AG20443 (cell line): ENCODE data around the gene CYSTM1.

Experiments used
- DNase-seq: peaks from one replicate; pipeline ENCODE4 v3.0.0; 2012; ENCODE audit warnings: low spot score, mixed read lengths

The CYSTM1 gene

GRCh38 chr5:140236891-140237598, 62.1 kb downstream of the CYSTM1 start:
- DNase-seq: no peak

DNA sequence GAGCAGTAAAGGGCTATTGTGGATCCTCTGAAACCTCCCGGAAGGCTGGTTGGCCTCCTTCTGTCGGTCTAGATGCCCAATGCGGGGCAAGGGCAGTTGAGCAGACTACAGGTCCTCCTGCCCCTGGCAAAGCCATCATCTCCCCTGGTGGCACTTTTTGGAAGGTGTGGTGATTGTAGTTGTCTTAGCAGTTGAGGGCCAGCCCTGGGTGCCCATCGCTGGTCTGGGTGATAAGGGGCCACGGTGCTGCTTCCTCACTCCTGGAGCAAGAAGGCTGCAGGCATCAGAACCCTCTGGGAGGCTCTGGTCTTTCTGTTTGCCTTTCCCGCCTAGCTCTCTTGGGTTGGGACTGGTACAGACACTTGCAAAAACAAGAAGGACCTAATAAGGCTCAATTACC, 63.8 kb downstream of the CYSTM1 start:
- no peak for DNase-seq

GRCh38 chr5:140239461-140239860, 64.5 kb downstream of the CYSTM1 start:
- DNase-seq: no peak

GRCh38 chr5:140239939-140240700, 65.1 kb downstream of the CYSTM1 start:
- peak; percentile 80 for DNase-seq

GRCh38 chr5:140240987-140241706, 66.2 kb downstream of the CYSTM1 start:
- peak; percentile 93 for DNase-seq

GRCh38 chr5:140242099-140242498, 67.1 kb downstream of the CYSTM1 start:
- no peak for DNase-seq

DNA sequence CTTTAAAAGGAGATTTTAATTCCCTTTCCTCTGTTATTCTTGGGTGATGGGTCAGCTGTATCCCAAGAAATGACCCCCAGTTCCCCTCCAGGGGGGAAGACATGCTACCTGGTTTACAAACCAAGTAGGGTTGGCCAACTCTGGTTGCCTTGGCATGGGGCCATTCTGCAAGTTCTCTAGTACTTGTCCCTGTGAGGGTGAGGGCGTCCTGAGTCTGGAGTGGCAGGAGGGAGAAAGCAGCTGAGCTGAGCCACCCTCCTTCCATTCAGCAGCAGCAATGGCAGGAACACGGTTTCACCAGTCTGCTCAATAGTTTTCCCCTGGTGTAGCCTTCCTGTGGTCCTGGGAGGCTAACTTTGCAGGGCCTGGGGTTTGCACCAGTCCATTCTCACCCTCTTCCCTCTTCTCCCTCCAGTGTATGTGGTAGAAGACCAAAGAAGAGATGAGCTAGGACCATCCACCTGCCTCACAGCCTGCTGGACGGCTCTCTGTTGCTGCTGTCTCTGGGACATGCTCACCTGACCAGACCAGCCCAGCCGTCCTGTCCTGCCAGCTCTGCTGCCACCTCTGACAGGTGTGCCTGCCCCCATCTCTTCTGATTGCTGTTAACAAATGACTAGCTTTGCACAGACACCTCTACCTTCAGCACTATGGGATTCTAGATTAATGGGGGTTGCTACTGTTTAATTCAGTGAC, 68.0 kb downstream of the CYSTM1 start:
- no peak for DNase-seq

DNA sequence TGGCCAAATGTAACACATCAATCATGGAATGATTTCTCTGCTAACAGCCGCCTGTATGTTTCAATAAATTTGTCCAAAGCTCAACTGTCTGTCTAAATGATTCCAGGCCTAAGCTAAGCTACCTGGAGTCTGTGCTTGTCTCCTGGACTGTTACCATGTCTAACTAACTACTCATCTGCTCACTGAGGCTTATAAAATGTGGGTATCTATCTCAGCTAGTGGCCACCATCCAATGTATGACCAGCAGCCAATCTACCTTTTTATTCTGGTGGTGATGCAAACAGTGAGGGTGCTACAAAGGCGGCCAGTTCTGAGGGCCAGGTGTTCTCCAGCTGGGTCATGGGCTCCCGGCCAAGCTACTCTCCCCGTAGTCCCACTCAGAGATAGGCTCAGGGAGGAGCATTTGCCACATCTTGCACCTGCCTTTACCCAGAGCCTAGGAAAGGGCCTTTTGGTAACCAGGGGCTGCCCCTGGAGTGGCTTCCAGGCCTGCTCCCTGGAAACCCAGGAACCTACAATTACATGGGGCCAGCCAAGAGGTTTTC, 68.8 kb downstream of the CYSTM1 start:
- no peak for DNase-seq

DNA sequence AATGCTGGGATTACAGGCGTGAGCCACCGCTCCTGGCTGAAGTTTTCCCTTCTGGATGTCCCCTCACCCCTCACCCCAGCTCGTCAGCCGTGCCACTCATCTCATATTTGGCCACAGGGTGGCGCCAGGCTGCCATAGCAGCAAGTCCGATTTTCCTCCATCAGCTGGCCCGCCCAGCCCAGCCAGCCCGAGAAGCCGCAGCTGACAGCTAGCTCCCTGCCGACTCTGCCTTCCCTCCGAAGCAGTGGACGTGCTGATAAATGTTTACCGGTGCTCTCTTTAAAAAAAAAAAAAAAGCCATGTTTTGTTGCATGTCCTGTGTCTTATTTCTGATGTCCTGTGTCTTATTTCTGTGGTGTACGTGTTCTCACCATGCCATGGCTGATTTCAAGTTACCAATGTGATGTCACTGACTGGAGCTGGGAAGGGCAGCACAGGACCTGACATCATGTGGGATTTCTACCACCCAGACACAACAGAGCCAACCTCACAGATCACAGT, 69.6 kb downstream of the CYSTM1 start:
- DNase-seq: peak; percentile 88

GRCh38 chr5:140245341-140245740, 70.4 kb downstream of the CYSTM1 start:
- no peak for DNase-seq

DNA sequence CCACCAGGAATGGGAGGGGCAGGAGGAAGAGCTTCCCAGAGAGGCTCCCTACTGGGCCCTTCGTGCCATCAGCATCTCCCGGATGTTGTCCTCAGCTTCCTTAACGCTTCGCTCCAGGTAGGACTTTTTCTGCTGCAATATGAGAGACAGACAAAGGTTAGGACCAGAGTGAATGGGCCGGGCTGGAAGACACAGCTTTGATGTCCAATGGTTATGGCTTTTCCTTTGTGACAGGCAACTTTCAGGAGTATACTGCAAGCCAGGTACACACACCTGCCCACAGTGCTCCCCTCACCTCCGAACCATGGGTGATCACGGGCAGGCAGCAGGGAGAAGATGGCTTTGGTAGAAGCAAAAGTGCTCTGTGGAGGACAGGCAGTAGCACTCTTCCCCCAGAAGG, 70.9 kb downstream of the CYSTM1 start:
- DNase-seq: no peak

DNA sequence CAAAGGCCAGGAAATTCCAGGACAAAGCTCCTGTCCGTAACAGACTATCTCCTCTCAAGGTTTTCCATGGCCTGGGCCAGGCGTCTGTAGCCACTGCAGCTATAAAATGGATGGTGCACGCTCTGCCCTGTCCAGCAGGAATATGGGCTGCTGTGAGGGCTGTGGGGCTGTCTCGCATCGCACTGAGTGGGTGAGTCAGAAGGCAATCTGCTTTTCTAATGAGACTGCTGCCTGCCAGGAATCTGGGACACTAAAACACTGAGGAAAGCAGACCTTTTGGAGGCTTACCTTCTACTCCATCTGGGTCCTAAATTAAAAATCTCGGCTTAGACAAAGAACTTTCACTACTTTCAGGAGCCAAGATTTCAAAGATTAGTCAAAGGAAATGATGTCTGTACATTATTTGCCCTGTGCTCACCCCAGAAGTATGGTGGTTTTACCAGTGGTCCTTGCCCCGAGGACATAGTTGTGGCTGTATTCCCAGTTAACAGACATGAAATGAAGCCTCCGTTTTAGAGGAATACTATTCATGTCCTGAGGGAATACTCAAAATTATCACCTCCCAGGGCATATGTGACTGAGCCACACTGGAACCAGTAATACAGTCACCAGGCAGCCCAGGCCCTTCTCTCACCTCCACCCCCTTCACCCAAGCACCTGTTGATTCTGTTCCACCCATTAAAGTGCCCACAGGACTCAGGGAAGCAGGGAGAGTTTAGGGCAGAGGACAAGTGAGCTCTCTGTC, 71.6 kb downstream of the CYSTM1 start:
- DNase-seq: peak; percentile 86

GRCh38 chr5:140248414-140248813, 73.4 kb downstream of the CYSTM1 start:
- no peak for DNase-seq

DNA sequence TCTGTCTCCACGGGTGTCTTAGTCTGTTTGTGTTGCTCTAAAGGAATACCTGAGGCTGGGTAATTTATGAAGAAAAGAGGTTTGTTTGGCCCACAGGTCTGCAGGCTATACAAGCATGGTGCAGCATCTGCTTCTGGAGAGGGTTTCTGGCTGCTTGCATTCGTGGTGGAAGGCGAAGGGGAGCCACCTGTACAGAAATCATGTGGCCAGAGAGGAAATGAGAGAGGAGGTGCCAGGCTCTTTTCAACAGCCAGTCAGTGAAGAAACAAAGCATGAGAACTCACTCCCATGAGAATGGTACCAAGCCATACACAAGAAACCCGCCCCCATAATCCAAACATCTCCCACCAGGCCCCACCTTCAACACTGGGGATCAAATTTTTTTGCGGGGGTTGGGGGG, 74.5 kb downstream of the CYSTM1 start:
- DNase-seq: no peak

DNA sequence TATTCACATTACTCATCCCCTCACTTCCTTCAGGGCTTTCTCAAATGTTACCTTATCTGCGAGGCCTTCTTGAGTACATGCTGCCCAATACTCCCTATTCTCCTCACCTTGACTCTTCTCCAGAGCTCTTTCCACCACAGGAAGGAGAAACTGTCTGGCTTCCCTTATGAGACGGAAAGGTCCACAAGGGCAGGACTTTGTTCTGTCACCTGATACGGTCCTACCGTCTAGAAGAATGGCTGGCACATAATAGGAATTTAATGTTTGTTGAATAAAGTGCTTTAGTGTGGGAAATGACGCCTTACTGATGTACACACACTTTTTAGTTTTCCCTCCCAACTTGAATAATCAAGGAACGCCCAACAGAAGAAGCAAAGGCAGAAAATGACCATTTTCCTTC, 75.4 kb downstream of the CYSTM1 start:
- DNase-seq: no peak

- peak; percentile 81 for DNase-seq
Measured at GRCh38 chr5:140251527-140251973, 76.6 kb downstream of the CYSTM1 start.

DNA sequence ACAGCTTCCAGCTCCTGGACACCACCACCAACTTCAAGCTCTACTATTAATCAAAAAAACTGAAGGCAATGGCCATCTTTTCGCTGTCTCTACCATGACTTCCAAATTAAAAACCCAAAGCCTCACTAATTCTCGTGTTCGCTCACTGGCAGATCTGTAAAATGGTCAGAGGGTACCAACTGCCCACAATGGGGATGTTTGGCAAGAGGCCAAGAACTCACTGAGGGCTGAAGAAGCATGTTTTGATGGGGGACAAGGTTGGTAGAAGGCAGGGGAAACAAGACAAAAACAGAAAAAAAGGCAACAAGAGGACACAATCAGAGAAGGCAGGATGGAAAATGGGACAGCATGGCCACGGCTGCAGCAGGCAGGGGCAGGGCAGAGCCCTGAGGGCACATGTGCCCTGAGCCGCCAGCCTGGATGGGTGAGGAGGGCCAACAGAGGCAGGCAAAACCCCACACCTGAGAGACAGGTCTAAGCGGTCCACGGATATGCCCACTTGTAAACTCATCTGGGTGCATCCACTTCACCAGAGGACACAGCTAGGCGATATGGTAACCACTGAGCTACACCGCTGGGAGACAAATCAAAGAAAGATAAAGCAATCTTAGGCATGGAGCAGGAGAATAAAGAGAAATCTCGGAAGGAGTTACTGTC, 77.6 kb downstream of the CYSTM1 start:
- DNase-seq: no peak

- DNase-seq: peak; percentile 44
Measured at GRCh38 chr5:140253985-140254384, 79.0 kb downstream of the CYSTM1 start.

DNA sequence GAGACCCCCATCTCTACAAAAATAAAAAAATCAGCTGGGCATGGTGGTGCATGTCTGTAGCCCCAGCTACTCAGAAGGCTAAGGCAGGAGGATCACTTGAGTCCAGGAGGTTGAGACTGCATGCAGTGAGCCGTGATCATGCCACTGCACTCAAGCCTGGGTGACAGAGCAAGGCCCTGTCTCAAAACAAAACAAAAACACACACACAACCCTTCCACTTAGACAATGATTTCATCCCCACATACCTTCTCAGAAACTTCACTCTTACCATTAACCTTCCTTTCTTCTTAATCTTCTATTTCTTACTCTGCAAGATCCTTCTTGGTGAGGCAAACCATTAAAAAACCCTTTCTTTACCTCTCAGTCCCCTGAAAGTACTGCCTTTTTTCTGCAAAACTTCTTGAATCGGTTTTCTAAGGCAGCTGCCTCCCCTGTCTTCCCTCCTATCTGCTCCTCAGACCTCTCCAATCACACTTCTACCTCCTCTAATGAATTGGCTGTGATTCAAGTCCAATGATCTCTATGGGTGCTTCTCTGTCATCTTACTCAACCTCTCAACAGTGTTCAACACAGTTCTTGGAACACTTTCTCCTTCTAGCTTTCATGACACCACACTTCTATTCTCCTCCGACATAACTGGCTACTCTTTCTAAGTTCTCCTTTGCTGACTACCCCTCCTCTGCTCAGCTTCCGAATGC, 80.6 kb downstream of the CYSTM1 start:
- DNase-seq: no peak

DNA sequence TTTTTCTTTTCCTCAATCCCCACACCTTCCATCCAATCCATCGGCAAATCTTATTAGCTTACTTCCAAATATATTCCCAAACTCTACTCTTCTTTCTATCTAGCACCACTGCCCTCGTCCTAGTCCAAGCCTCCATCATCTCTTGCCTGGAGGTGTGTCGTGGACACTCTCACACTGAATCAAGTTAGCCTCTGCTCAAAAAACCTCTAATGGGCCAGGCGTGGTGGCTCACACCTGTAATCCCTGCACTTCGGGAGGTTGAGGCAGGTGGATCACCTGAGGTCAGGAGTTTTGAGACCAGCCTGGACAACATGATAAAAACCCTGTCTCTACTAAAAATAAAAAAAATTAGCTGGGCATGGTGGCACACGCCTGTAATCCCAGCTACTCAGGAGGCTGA, 81.7 kb downstream of the CYSTM1 start:
- DNase-seq: no peak
